Measurements from ENCODE around the gene CFDP1.

DNA sequence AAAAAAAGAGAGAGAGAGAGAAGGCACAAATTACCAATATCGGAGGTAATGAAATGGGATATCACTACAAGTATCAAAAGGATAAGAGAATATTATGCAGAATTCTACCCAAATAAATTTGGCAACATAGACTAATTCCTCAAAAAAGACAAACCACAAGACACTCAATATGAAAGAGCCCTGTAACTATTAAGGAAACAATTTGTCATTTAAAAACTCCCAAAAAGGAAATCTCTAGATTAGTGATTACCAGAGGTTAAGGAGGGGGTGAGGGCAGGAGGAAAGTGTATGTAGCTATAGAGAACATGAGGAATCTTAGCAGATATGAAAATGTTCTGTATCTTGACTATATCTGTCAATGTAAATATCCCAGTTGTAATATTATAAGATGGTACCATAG lies 54.0 kb downstream of the CFDP1 start:
- TF ChIP-seq POLR2A (IDR thresholded peaks at IDR 0.05) (no peak), POLR2AphosphoS5 (IDR thresholded peaks at IDR 0.05) (no peak)
- TF ChIP-seq, protein P1, sequence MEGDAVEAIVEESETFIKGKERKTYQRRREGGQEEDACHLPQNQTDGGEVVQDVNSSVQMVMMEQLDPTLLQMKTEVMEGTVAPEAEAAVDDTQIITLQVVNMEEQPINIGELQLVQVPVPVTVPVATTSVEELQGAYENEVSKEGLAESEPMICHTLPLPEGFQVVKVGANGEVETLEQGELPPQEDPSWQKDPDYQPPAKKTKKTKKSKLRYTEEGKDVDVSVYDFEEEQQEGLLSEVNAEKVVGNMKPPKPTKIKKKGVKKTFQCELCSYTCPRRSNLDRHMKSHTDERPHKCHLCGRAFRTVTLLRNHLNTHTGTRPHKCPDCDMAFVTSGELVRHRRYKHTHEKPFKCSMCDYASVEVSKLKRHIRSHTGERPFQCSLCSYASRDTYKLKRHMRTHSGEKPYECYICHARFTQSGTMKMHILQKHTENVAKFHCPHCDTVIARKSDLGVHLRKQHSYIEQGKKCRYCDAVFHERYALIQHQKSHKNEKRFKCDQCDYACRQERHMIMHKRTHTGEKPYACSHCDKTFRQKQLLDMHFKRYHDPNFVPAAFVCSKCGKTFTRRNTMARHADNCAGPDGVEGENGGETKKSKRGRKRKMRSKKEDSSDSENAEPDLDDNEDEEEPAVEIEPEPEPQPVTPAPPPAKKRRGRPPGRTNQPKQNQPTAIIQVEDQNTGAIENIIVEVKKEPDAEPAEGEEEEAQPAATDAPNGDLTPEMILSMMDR (IDR thresholded peaks at IDR 0.05) = no peak
